Stomach (tissue), 9 donors: ENCODE data around the gene TMEM151B. TPM values are rescaled to one million over a fixed set of nuclear protein-coding genes. Genes with fewer than 3 reads are reported as not detected.

Experiments used
- DNase-seq, 2 donors: peaks; one replicate each; pipeline versions ENCODE4 v3.0.0 to v3.0.0-alpha.2; 2013 to 2019
- H3K27ac ChIP-seq, 5 donors: fragments of 200-600 bp in 4 of 5; sonication (generic) in 4 of 5; one replicate each; pipeline ENCODE4 v1.5.1; 2013 to 2019; ENCODE audit warnings: mild to moderate bottlenecking in 1 of 5, moderate library complexity in 1 of 5
- H3K27me3 ChIP-seq, 3 donors: fragments of 200-600 bp; sonication (generic); one replicate each; pipeline ENCODE4 v1.5.1; 2017 to 2019; ENCODE audit warnings: mixed run types in 1 of 3
- H3K36me3 ChIP-seq, 4 donors: fragments of 200-600 bp; sonication (generic); 1 replicate in 3 of 4; 2 replicates in 1 of 4; pipeline ENCODE4 v1.5.1; 2016 to 2019
- H3K4me1 ChIP-seq, 4 donors: fragments of 200-600 bp; sonication (generic); one replicate each; pipeline ENCODE4 v1.5.1; 2016 to 2019
- H3K4me3 ChIP-seq, 4 donors: fragments of 200-600 bp; sonication (generic) in 3 of 4; one replicate each; pipeline ENCODE4 v1.5.1; 2016 to 2019; ENCODE audit warnings: mild to moderate bottlenecking in 1 of 4
- H3K9me3 ChIP-seq, 4 donors: fragments of 200-600 bp; sonication (generic); one replicate each; pipeline ENCODE4 v1.5.1; 2016 to 2019
- CTCF ChIP-seq, 7 experiments: fragments of 450-650 bp in 4 of 7; fragments of 200-600 bp in 3 of 7; sonication (generic) in 3 of 7; IDR thresholded peaks; one replicate each; pipeline ENCODE4 v1.5.1; 2016 to 2019; ENCODE audit warnings: antibody characterized with exemption in 7 of 7, control low read depth in 2 of 7, mild to moderate bottlenecking in 1 of 7
- EP300 ChIP-seq: sonication (generic); formaldehyde crosslinking; IDR thresholded peaks from one replicate; pipeline ENCODE4 v1.6.1; 2017; ENCODE audit warnings: antibody characterized with exemption
- POLR2A ChIP-seq, 4 donors: fragments of 450-650 bp; IDR thresholded peaks; one replicate each; pipeline ENCODE4 v1.6.1; 2016; ENCODE audit warnings: antibody characterized with exemption in 4 of 4, control low read depth in 2 of 4, mild to moderate bottlenecking in 1 of 4, moderate library complexity in 1 of 4
- POLR2AphosphoS5 ChIP-seq, 3 donors: sonication (generic); formaldehyde crosslinking; IDR thresholded peaks; one replicate each; pipeline ENCODE4 v1.6.1; 2016; ENCODE audit warnings: antibody characterized with exemption in 3 of 3
- WGBS, 5 donors: extraction: QIAGEN DNeasy Blood & Tissue Kit in 3 of 5; methylation state at CpG; one replicate each; pipeline versions ENCODE4 v1.1.5 to v1.1.7; 2013 to 2018; 5-methylcytosine and 5-hydroxymethylcytosine counted together
- intact Hi-C: fragments of 100-400 bp; cut with DNase I; formaldehyde crosslinking; loops from one replicate; pipeline ENCODE4 v1.15.1; 2023; ENCODE audit warnings: low total_unique reads
- polyA plus RNA-seq, 3 donors: library from polyadenylated mRNA; stranded (reverse); fragments of 200-250 nt; gene quantifications; one replicate each; pipeline ENCODE4 v1.2.3, GENCODE V29; 2013
- total RNA-seq, 5 donors: library from RNA; depleted of rRNA; stranded (reverse); fragments of >200 nt; gene quantifications; one replicate each; pipeline versions ENCODE4 v1.1.0 to v1.2.3, GENCODE V29; 2014 to 2016
- donor health status: healthy with polysubstance abuse.
- donor health status: Bipolar disorder and iron deficiency.
- donor health status: healthy.

TMEM151B gene
- total and polyA plus RNA-seq, 8 donors, result 0.12 to 0.29 (median 0.23) TPM; not detected in 4

GRCh38 chr6:44333273-44333919, 63.1 kb downstream of the TMEM151B start:
- WGBS, 5 donors, result 67 to 76% (median 71%) methylated on average over 11 of the region's 11 CpGs
- H3K27me3 ChIP-seq, result peaks cover 0 to 29% (median 0%) of the 10 kb centered on the region in 3 donors
- no peak for DNase-seq
- no peak overlapping the region for H3K27ac ChIP-seq
- H3K36me3 ChIP-seq, result no peaks in the 10 kb centered on the region
- H3K4me3 ChIP-seq, result no peak overlapping the region
- H3K4me1 ChIP-seq, result no peaks in the 10 kb centered on the region
- TF ChIP-seq POLR2AphosphoS5 (IDR thresholded peaks at IDR 0.05) (no peak), POLR2A (IDR thresholded peaks at IDR 0.05) (no peak), EP300 (no peak), CTCF (IDR thresholded peaks at IDR 0.05) (no peak)
- no peaks in the 10 kb centered on the region for H3K9me3 ChIP-seq
- intact Hi-C loops, result no loop called here

- Histone ChIP-seq H3K27me3 (peaks cover 0 to 29% (median 0%) of the 10 kb centered on the region in 3 donors), H3K4me1 (no peaks in the 10 kb centered on the region), H3K36me3 (no peaks in the 10 kb centered on the region), H3K4me3 (no peak overlapping the region), H3K27ac (no peak overlapping the region), H3K9me3 (no peaks in the 10 kb centered on the region)
- no peak for DNase-seq
- intact Hi-C loops, result no loop called here
- TF ChIP-seq POLR2A (IDR thresholded peaks at IDR 0.05) (no peak), POLR2AphosphoS5 (IDR thresholded peaks at IDR 0.05) (no peak), EP300 (no peak), CTCF (IDR thresholded peaks at IDR 0.05) (no peak)
- WGBS, 5 donors, result 80 to 91% (median 84%) methylated on average over 5 of the region's 5 CpGs
Measured at GRCh38 chr6:44333942-44334341, 63.7 kb downstream of the TMEM151B start.

GRCh38 chr6:44335631-44336030, 65.4 kb downstream of the TMEM151B start:
- Histone ChIP-seq H3K4me1 (no peaks in the 10 kb centered on the region), H3K27me3 (peaks cover 0 to 18% (median 0%) of the 10 kb centered on the region in 3 donors), H3K27ac (no peak overlapping the region), H3K4me3 (no peak overlapping the region), H3K36me3 (no peaks in the 10 kb centered on the region), H3K9me3 (no peaks in the 10 kb centered on the region)
- WGBS, 5 donors, result 43 to 65% (median 64%) methylated on average over 1 of the region's 1 CpG
- TF ChIP-seq CTCF (IDR thresholded peaks at IDR 0.05) (no peak), POLR2A (IDR thresholded peaks at IDR 0.05) (no peak), POLR2AphosphoS5 (IDR thresholded peaks at IDR 0.05) (no peak)
- intact Hi-C loops, result no loop called here
- no peak for DNase-seq

- H3K4me3 ChIP-seq, result no peak overlapping the region
- H3K36me3 ChIP-seq, result no peaks in the 10 kb centered on the region
- peak overlapping the region in 1 of 5 donors; percentile 5 for H3K27ac ChIP-seq
- WGBS, 5 donors, result 2 to 5% (median 3%) methylated on average over 11 of the region's 11 CpGs
- H3K9me3 ChIP-seq, result no peaks in the 10 kb centered on the region
- H3K27me3 ChIP-seq, result peaks cover 0 to 34% (median 16%) of the 10 kb centered on the region in 3 donors
- DNase-seq, result peak; percentile 66 to 87
- H3K4me1 ChIP-seq, result peaks cover 6 to 11% (median 9%) of the 10 kb centered on the region in 4 donors
- no peak for TF ChIP-seq EP300
- TF ChIP-seq POLR2AphosphoS5 (IDR thresholded peaks at IDR 0.05), result peak in 1 of 3 donors; percentile 18
- TF ChIP-seq CTCF (IDR thresholded peaks at IDR 0.05), result peak in 5 of 7 experiments; percentile 49 to 83 (median 60)
- TF ChIP-seq POLR2A (IDR thresholded peaks at IDR 0.05), result no peak
- intact Hi-C loops, result no loop called here
Measured at GRCh38 chr6:44338228-44339122, 68.2 kb downstream of the TMEM151B start.
